Dendritic cell treated with granulocyte-macrophage colony-stimulating factor and Interleukin-4, amounts not matched to agents 40 ng/mL and 50 ng/mL, for 4 days (primary cell): Measurements from ENCODE around the gene MLST8.
A peak's percentile ranks its signal among the peaks of the same experiment; 100 is the strongest.
"Not testable (repeated sequence)": the region's sequence is repeated elsewhere in the genome, so short reads cannot be mapped to it uniquely, and the experiment has no call there.

Experiments used
- H3K27ac Mint-ChIP-seq: one replicate; pipeline ENCODE4 v1.8.0; 2022; ENCODE audit warnings: mild to moderate bottlenecking, mixed read lengths
- H3K27me3 Mint-ChIP-seq: one replicate; pipeline ENCODE4 v1.8.0; 2022; ENCODE audit warnings: mild to moderate bottlenecking, mixed read lengths
- H3K36me3 Mint-ChIP-seq: one replicate; pipeline ENCODE4 v1.8.0; 2022; ENCODE audit warnings: low read depth, mixed read lengths
- H3K4me1 Mint-ChIP-seq: one replicate; pipeline ENCODE4 v1.8.0; 2022; ENCODE audit warnings: low read depth, mixed read lengths
- H3K4me3 Mint-ChIP-seq: one replicate; pipeline ENCODE4 v1.8.0; 2022; ENCODE audit warnings: mild to moderate bottlenecking, moderate library complexity, mixed read lengths
- H3K9me3 Mint-ChIP-seq: one replicate; pipeline ENCODE4 v1.8.0; 2022; ENCODE audit warnings: mixed read lengths
- intact Hi-C: fragments of 100-400 bp; cut with micrococcal nuclease; formaldehyde crosslinking; loops from one replicate; pipeline ENCODE4 v1.15.0; 2022

MLST8 gene

DNA sequence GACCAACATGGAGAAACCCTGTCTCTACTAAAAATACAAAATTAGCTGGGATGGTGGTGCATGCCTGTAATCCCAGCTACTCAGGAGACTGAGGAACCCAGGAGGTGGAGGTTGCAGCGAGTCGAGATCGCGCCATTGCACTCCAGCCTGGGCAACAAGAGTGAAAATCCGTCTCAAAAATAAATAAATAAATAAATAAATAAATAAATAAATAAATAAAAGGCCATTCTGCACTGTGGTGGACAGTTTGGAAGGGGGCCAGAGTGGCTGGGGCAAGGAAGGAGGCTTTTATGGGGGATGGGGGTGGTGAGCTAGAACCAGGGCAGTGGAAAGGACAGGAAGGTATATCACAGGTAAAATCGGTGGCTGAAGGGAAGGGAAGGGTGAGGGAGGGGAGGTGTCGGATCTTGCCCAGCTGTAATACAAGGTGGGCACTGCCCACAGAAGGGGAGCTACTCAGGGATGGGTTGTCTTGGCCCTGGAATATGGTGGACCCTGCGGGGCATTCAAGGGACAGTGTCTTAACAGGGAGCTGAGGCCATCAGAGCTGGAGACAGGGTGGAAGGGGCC, 2.0 kb upstream of the MLST8 start:
- H3K9me3 Mint-ChIP-seq, H3K4me3 Mint-ChIP-seq, intact Hi-C loops: not testable (repeated sequence)
- H3K27ac Mint-ChIP-seq = peak overlapping the region; percentile 20
- peaks cover 22% of the 10 kb centered on the region for H3K36me3 Mint-ChIP-seq
- peaks cover 42% of the 10 kb centered on the region for H3K4me1 Mint-ChIP-seq
- peaks cover 42% of the 10 kb centered on the region for H3K27me3 Mint-ChIP-seq

DNA sequence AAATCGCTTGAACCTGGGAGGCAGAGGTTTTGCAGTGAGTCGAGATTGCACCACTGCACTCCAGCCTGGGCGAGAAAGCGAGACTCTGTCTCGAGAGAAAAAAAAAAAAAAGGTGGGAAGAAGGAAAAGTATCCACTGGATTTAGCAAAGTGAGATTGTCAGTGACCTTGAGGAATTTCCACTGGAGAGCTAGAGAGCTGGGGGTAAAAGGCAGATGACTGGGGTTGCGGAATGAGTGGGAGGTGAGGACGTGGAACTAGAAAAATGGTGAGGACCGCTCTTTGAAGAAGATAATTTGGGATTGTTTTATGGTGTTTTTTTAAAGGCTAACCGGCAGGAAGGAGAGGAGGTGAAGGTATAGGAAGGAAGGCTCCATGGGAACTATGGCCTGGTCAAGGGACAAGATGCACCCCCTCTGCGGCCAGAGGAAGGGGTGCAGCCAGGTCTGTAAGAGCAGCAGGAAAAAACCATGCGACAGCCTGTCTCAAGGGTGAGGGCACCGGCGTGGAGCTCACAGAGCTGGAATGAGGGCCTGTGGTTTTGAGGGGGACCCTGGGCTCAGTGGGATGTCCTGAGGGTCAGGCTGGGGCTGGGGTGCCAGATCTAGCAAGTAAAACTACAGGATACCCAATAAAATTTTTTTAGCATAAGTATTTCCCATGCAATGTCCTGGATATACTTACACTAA, 694 bp upstream of the MLST8 start:
- Mint-ChIP-seq H3K4me1 (peaks cover 44% of the 10 kb centered on the region), H3K4me3 (peak overlapping the region; percentile 85), H3K27ac (peak overlapping the region; percentile 86), H3K36me3 (peaks cover 36% of the 10 kb centered on the region), H3K27me3 (peaks cover 28% of the 10 kb centered on the region), H3K9me3 (no peaks in the 10 kb centered on the region)
- intact Hi-C loops = loop anchor here (1.0 kb wide), 2 partner anchors 19 to 49 kb away; partner anchors contain the start of genes E4F1 and TRAF7

GRCh38 chr16:2205967-2206313, 686 bp downstream of the MLST8 start:
- H3K36me3 Mint-ChIP-seq = peaks cover 49% of the 10 kb centered on the region
- H3K27ac Mint-ChIP-seq = peak overlapping the region; percentile 86
- H3K9me3 Mint-ChIP-seq = no peaks in the 10 kb centered on the region
- H3K4me1 Mint-ChIP-seq = peaks cover 50% of the 10 kb centered on the region
- intact Hi-C loops = loop anchor here (1.0 kb wide), 2 partner anchors 17 to 51 kb away; partner anchors contain the start of genes E4F1 and TRAF7
- peaks cover 17% of the 10 kb centered on the region for H3K27me3 Mint-ChIP-seq
- H3K4me3 Mint-ChIP-seq = peak overlapping the region; percentile 85

- Mint-ChIP-seq H3K4me3 (peak overlapping the region; percentile 85), H3K27ac (peak overlapping the region; percentile 86), H3K9me3 (no peaks in the 10 kb centered on the region), H3K36me3 (peaks cover 54% of the 10 kb centered on the region), H3K27me3 (peaks cover 15% of the 10 kb centered on the region), H3K4me1 (peaks cover 50% of the 10 kb centered on the region)
- intact Hi-C loops = no loop called here
These were observed 1.1 kb downstream of the MLST8 start for GRCh38 chr16:2206420-2206779.

DNA sequence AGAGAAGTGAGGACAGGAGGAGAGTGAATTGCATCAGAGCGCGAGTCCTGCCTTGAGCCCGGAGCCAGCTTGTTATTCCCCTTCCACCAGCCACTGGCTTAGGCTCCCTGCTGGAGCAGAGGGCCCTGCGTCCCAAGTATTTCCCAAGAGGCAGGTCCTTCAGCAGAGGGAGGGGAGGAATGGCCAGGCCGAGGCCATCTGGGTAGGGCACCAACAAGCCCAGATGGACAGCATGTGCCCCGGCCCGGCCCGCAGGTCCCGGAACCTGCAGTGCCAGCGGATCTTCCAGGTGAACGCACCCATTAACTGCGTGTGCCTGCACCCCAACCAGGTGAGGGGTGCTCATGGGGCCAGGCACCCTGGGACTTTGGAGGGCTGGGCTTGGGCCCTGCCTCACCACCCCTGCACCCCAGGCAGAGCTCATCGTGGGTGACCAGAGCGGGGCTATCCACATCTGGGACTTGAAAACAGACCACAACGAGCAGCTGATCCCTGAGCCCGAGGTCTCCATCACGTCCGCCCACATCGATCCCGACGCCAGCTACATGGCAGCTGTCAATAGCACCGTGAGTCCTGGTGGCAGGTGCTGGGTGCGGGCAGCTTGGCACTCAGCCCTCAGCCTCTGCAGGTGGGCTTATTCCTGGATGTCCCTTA, 1.7 kb downstream of the MLST8 start:
- intact Hi-C loops = no loop called here
- Mint-ChIP-seq H3K36me3 (peaks cover 59% of the 10 kb centered on the region), H3K27ac (peak overlapping the region; percentile 86), H3K4me1 (peaks cover 56% of the 10 kb centered on the region), H3K27me3 (peaks cover 10% of the 10 kb centered on the region), H3K9me3 (no peaks in the 10 kb centered on the region), H3K4me3 (no peak overlapping the region)

GRCh38 chr16:2207872-2208271, 2.6 kb downstream of the MLST8 start:
- H3K4me1 Mint-ChIP-seq = peaks cover 65% of the 10 kb centered on the region
- H3K4me3 Mint-ChIP-seq = no peak overlapping the region
- peaks cover 69% of the 10 kb centered on the region for H3K36me3 Mint-ChIP-seq
- intact Hi-C loops = no loop called here
- peaks cover 4% of the 10 kb centered on the region for H3K27me3 Mint-ChIP-seq
- H3K9me3 Mint-ChIP-seq = no peaks in the 10 kb centered on the region
- H3K27ac Mint-ChIP-seq = no peak overlapping the region

GRCh38 chr16:2208308-2208707, 3.1 kb downstream of the MLST8 start:
- no peaks in the 10 kb centered on the region for H3K9me3 Mint-ChIP-seq
- peaks cover 2% of the 10 kb centered on the region for H3K27me3 Mint-ChIP-seq
- H3K36me3 Mint-ChIP-seq = peaks cover 73% of the 10 kb centered on the region
- H3K4me1 Mint-ChIP-seq = peaks cover 68% of the 10 kb centered on the region
- no peak overlapping the region for H3K4me3 Mint-ChIP-seq
- intact Hi-C loops = no loop called here
- no peak overlapping the region for H3K27ac Mint-ChIP-seq

GRCh38 chr16:2208772-2209171, 3.5 kb downstream of the MLST8 start:
- H3K9me3 Mint-ChIP-seq = no peaks in the 10 kb centered on the region
- H3K27ac Mint-ChIP-seq = no peak overlapping the region
- H3K36me3 Mint-ChIP-seq = peaks cover 78% of the 10 kb centered on the region
- intact Hi-C loops = no loop called here
- peaks cover 68% of the 10 kb centered on the region for H3K4me1 Mint-ChIP-seq
- no peak overlapping the region for H3K4me3 Mint-ChIP-seq
- no peaks in the 10 kb centered on the region for H3K27me3 Mint-ChIP-seq

DNA sequence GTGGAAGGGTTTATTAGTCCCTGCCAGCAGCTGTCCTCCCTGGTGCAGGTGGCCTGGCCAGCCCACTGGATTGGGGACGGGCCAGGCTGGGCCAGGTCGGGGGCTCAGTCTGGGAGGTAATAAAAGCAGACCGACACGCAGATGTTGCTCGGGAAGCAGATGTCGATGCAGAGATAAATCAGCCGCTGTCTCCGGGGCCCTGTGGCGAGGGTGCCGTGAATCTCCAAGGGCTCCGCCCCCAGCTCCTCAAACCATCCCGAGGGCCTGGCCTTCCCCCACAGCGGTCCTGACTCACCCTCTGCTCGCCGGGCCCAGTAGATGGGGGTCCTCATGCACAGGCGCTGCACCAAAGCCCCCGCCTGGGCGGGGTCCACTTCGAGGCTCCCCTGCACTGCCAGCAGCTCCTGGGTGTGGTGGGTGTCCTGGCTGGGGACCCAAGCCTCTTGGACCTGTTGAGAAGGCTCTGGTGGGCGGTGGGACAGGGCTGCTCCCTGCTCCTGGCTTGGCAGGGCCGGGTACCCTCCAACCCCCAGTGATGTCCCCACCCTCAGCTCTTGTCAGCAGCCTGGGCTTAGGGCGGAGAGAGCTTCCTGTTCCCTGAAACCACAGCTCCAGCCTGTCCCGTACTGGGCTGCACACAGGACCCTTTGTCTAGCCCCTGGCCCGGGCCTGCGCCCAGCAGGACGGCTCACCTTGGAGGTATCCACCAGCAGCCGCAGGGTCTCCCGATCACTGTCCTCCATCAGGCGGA, 4.2 kb downstream of the MLST8 start:
- Mint-ChIP-seq H3K27me3 (no peaks in the 10 kb centered on the region), H3K36me3 (peaks cover 78% of the 10 kb centered on the region), H3K27ac (no peak overlapping the region), H3K4me1 (peaks cover 61% of the 10 kb centered on the region), H3K9me3 (no peaks in the 10 kb centered on the region), H3K4me3 (no peak overlapping the region)
- intact Hi-C loops = no loop called here

GRCh38 chr16:2210009-2210332, 4.7 kb downstream of the MLST8 start:
- peaks cover 78% of the 10 kb centered on the region for H3K36me3 Mint-ChIP-seq
- no peaks in the 10 kb centered on the region for H3K27me3 Mint-ChIP-seq
- intact Hi-C loops = no loop called here

GRCh38 chr16:2210386-2211365, 5.4 kb downstream of the MLST8 start, which contains the start of gene BRICD5:
Gene BRICD5, minus strand, starts transcription at chr16:2210863. Its CDS starts 30 bp downstream, at chr16:2210833.
- H3K9me3 Mint-ChIP-seq = no peaks in the 10 kb centered on the region
- peaks cover 78% of the 10 kb centered on the region for H3K36me3 Mint-ChIP-seq
- H3K27ac Mint-ChIP-seq = peak within 1 kb of the TSS; percentile 82
- intact Hi-C loops = no loop called here
- H3K4me3 Mint-ChIP-seq = no peak within 1 kb of the TSS
- peaks cover 57% of the 10 kb centered on the region for H3K4me1 Mint-ChIP-seq
- H3K27me3 Mint-ChIP-seq = no peaks in the 10 kb centered on the region

More at GRCh38 chr16:2210009-2210332, 4.7 kb downstream of the MLST8 start:
- Mint-ChIP-seq H3K4me3 (no peak overlapping the region), H3K27ac (no peak overlapping the region), H3K9me3 (no peaks in the 10 kb centered on the region), H3K4me1 (peaks cover 57% of the 10 kb centered on the region)

DNA sequence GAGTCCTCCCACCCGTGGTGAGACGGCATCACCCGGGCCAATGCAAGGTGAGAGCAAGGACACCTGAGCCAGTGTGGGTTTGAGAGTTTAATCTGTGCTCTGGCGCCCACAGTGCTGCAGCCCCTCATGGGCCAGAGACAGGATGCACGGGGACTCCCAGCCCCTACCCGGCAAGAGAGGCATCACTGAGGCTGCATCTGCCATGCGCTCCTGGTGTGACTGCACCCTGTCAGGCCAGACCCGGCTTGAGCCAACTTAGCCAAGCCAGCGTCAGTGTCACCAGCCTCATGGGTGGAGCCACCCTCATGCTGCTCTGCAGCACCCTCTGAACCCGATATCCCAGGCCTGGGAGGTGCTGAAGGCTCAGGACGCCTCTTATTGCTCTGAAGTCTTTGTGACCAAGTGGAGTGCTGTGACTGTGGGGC, 6.7 kb downstream of the MLST8 start:
- intact Hi-C loops = no loop called here
- peak overlapping the region; percentile 78 for H3K4me3 Mint-ChIP-seq

More for the DNA sequence above, 6.7 kb downstream of the MLST8 start:
- H3K36me3 Mint-ChIP-seq = peaks cover 69% of the 10 kb centered on the region
- H3K4me1 Mint-ChIP-seq = peaks cover 45% of the 10 kb centered on the region
- no peaks in the 10 kb centered on the region for H3K9me3 Mint-ChIP-seq
- peak overlapping the region; percentile 82 for H3K27ac Mint-ChIP-seq
- H3K27me3 Mint-ChIP-seq = no peaks in the 10 kb centered on the region
